Eye (tissue), 1 donor: ENCODE data around the gene ASPSCR1.
A peak's percentile ranks its signal among the peaks of the same experiment; 100 is the strongest.

ENCODE experiments used
- DNase-seq: peaks from one replicate; pipeline ENCODE4 v3.0.0-alpha.2; 2015

ASPSCR1 gene

DNA sequence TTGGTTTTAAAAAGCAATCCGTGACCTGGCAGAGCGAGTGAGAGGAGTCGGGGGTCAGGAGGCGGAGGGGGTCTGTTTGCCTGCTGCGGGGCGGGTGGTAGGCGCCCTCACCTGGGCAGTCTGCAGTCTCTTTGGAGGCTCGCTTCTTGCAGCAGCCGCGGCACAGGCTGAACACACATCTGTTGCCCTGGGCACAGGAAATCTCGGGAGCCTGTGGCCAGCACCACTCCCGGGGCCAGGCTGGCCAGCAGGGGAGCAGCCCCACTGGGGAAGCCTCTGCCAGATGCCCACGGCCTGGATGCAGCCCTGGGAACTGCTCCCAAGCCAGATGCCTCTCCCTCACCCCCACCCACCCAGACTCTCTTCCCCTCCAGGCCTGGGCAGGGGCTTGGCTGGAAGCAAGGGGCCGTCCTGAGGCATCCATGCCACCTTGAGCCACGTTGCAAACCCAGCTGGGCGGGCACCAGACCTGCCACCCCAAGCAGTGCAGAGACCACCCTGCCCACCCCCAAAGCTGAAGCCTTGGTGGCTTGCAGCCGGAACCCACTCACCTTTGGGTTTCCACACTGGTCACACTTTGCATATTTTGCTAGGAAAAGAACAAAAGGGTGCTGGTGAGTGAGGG, 80.9 kb downstream of the ASPSCR1 start:
- no peak for DNase-seq

DNA sequence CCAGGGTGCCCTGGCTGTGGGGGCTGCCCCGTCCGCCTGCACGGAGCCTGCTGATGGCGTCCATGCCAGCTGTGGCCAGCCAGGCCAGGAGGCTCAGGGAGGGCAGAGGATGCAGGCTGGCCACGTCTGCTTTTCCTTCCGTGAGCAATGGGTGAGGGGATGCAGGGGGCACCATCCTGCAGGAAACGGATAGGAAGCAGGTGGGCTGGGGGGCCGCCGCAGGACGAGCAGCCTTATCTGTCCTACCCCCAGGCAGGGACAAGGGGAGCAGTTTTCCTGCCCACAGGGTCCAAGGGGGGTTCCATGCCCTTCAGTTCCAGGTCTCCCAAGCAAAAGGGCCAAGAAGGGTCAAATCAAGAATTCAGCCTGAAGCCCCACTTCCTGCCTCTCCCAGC, 81.4 kb downstream of the ASPSCR1 start:
- DNase-seq, result no peak

DNA sequence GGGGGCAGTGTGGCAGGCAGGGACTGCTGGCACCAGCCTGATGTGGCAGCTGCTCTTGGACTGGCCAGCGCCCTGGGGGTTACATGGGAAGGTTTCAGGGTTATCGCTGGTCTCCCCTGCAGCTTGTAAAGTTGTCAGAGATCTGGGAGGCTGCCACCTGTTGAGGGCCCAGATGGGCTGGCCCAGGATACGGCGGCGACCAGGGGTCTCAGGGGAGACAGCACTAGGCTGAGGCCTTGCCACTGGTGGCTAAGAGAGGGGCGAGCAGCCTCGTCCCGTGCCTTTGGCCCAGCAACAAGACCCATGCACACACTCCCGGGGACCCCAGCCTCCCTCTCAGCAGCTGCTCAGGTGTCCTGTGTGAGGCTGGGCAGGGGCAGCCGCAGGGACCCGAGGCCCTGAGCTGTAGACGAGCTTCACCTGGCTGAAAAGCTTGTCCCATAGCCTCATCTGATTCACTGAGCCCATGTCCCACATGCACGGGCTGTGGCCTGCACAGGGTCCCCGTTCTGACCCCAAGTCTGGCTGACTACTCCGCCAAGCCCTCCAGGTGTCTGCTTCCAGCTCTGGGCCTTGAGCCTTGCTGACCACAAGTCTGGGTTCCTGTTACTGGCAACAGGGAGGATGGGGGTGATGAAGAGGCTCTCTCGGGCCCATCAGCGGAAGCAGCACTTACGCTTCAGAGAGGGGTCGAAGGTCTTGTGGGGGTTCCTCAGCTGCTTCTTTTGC, 82.0 kb downstream of the ASPSCR1 start:
- DNase-seq, result no peak

GRCh38 chr17:82060001-82060380, 82.6 kb downstream of the ASPSCR1 start:
- DNase-seq, result no peak

DNA sequence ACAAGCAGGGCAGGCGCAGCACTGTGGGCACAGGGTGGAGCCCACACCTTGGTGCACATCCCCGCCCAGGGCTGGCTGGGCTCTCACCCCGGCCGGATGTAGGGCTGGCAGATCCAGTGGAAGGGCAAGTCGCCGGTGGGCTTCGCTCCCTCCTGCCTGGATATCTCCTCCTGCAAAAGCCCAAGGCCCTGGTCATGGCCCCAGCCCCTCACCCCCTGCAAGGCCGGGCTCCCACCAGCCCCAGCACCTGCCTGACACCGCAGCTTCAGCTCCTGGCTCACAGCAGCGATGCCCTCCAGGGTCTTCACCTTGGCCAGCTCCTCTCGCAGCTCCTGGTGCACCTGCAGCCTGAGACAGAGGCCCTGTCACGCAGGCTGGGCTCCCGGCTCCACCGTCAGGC, 83.2 kb downstream of the ASPSCR1 start:
- no peak for DNase-seq

DNA sequence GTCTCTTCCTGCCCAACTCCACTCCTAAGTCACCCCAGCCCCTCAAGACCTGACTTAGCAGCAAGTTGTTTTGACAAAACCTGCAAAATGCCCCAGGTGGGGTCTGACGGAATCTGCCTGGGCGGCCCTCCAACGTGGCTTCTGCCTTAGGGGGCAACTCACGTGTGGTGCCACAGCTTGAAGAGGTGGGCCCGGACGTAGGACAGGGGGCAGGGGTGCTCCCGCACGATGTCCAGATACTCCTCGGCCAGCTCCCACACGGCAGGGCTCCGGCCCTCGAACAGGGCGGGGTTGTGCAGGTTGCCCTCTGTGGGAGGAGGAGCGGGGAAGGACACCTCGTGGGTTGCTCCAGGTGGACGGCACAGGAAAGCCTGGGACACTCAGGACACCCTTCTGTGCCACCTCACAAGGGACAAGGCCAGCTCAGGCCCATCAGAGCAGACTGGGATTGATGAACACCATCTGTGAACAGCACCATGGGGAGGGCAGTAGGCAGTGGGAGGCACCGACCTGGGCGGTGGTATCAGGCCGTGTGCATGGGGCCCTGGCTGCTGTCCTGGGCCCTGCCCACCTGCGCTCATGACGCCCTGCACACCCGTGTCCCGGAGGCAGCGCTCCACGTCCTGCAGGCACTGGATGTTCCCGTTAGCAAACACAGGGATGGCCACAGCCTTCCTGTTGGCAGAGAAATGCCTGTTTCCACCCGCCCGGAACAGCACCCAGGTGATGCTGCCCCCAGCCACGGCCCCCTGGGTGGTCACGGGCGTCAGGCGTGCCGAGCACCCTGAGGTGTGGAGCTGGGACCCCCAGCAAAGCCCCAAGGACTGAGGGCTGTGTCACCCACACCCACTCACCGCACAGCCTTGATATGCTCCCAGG, 83.9 kb downstream of the ASPSCR1 start:
- no peak for DNase-seq

DNA sequence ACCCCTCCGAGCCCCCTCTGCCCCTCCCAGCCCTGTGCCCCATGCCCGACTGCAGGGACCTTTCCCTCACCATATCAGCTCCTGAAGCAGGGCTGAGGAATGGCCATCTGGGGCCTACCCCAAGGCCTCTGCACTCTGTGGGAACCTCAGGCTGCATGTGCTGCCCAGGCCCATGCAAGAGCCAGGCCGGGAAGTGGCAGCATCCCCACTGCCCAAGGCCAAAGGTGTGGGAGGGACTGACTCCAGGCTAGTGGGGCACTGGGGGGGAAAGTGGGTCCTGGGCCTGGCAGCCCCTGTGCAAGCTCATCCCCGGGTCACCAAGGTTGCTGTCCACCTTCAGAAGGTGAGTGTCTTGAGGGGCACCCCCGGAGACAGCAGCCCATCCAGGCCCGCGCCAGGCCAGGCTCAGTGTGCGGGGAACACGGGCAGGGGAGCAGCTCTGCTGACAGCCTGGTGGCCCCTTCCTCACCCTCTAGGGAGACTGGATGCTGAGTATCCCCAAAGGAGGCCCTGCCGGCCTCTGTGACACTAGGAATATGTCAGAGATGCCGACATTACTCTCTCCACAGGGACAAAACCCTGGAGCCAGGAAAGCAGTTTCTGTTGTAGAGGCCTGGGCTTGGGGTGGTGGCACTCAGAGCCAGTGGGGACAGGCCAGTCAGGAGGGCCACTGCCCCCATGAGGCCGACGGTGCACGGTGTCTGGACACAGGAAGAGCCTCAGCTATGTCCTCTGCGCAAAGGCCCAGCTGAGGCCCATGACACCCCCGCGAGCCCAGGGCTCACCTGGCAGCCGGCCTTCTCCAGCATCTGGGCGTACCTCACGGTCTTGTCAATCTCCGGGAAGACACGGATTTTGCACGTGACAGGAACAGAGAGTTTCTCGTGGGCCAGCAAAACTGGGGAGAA, 84.9 kb downstream of the ASPSCR1 start:
- no peak for DNase-seq

DNA sequence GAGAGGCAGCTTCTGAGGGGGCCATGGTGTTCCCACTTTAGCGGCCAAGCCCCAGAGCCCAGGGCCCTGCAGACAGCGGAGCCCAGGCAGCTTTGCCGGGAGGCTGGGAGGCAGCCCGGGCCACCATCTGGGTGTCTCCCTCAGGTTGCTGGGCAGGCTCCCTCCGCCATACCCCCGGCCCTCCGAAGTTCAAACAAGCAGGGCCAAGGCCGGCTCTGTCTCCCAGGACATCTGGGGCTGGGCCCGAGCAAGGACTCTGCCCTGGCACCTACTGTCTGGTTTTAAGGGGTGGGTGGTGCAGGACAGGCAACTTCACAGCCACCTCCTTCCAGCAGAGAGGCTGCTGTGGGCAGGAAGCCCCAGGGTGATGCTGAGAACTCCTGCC, 85.5 kb downstream of the ASPSCR1 start:
- no peak for DNase-seq

DNA sequence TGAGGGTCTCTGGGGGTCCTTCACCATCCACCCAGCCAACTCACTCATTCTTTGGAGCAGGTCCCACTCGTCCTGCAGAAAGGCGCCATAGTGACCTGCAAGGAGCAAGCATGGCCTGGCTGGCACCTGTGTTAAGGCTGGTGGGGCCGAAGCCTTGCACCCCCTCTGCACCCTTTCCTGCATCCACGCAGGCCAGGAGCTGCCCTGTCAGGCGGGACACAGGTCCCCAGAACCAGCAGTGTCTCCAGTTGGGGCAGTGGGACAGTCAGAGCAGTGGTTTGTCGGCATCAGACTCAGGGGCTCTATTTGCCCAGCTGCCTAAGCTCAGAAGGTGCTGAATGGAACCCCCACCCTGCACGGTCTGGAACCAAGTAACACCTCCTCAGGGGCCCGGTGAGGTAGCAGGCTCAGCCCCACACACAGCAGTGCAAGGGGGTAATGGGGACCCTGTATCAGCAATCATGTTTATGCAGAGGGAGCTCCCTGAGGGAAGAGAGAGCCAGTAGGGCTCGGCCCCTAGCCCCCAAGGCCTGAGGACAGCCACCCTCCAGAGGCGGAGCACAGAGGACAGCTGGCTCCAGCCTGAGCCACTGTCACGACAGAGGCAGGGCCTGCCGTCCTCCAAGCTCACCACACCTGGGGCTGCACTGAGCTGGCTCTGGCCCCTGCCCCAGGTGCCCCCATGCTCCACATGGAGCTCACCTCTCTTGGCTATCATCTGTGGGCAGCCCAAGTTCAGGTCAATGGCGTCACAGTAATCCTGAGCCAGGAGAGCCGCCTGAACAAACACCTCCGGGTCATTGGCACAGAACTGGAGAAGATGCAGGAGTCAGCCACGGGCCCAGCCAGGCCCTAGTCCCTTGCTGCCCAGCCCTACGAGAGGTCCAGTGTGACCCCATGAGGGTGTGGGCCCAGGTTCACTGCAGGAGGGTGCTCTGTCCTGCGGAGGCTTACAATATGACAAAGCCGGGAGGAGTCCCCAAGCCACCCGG, 86.3 kb downstream of the ASPSCR1 start:
- no peak for DNase-seq

DNA sequence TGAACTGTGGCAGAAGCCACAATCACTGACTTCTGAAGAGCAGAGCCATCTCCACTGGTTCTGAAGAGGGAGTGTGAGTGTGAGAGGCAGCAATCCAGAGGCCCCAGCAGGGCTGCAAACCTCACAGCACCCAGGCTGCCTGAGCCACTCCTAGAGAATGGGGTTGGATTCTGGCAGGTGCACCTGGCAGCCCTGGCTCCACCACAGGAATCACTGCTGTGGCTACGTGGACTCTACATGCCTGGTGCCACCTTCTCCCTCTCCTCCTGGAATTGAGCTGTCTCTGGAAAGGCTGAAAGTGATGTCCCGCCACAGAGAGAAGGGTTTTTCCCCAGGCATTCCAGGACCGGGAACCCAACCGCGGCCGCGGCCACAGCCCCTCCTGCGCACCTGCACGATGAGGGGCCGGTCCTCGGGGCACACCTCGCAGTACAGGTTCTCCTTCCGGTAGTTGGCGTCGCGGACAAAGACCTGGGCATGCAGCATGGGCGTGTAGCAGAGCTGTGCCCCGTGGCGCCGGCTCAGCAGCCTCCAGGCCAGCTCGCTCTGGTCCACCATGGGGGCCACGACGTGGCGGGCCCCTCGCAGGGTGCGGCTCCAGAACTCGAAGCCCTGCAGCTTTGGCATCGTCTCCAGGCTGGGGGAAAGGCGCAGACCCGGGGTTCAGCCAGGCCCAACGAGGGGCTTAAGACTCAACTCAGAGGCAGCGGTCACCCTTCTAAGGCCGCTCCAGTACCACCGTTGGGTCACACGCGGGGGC, 87.2 kb downstream of the ASPSCR1 start:
- no peak for DNase-seq

GRCh38 chr17:82065193-82065637, 87.8 kb downstream of the ASPSCR1 start:
- peak; percentile 20 for DNase-seq

- DNase-seq, result peak; percentile 74
These were observed 88.3 kb downstream of the ASPSCR1 start, which contains the start of gene DUS1L for GRCh38 chr17:82065638-82066303. Gene DUS1L (minus strand): TSS chr17:82065804. CDS start chr17:82065059, 745 bp downstream.
